Measurements from ENCODE around the gene GSTA5. TPM values are rescaled to one million over a fixed set of nuclear protein-coding genes. Genes with fewer than 3 reads are reported as not detected.
"Not testable (repeated sequence)": the region's sequence is repeated elsewhere in the genome, so short reads cannot be mapped to it uniquely, and the experiment has no call there.

The GSTA5 gene
- total RNA-seq, 1 donor from 2014 or later = not detected

DNA sequence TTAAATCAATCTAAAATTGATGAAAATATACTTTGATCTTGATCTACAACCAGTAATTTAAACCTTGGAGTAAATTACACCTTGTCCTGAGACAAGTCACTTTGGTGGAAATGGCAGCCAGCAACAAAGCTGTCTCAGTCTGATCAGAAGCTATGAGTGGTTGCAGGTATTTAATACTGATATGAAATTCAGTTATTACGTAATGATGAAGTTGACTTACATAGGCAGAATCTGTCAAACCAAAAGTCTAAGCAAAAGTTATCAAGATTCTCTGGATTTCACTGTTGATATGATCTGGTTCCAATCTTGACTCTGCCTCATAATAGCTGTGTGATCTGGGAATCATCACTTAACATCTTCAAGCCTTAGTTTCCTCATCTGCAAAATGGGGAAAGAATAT lies 27.6 kb upstream of the GSTA5 start:
- H3K27me3 ChIP-seq (ENCODE audit: control insufficient read depth, insufficient read depth, low read length) = peaks cover 6% of the 10 kb centered on the region
- no peaks in the 10 kb centered on the region for H3K36me3 ChIP-seq (ENCODE audit: control insufficient read depth, insufficient read depth, low read length)
- TF ChIP-seq, protein P1, sequence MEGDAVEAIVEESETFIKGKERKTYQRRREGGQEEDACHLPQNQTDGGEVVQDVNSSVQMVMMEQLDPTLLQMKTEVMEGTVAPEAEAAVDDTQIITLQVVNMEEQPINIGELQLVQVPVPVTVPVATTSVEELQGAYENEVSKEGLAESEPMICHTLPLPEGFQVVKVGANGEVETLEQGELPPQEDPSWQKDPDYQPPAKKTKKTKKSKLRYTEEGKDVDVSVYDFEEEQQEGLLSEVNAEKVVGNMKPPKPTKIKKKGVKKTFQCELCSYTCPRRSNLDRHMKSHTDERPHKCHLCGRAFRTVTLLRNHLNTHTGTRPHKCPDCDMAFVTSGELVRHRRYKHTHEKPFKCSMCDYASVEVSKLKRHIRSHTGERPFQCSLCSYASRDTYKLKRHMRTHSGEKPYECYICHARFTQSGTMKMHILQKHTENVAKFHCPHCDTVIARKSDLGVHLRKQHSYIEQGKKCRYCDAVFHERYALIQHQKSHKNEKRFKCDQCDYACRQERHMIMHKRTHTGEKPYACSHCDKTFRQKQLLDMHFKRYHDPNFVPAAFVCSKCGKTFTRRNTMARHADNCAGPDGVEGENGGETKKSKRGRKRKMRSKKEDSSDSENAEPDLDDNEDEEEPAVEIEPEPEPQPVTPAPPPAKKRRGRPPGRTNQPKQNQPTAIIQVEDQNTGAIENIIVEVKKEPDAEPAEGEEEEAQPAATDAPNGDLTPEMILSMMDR (IDR thresholded peaks at IDR 0.05; ENCODE audit: insufficient read depth, low read length, severe bottlenecking) = no peak
- FAIRE-seq = no peak
- no peak for DNase-seq (ENCODE audit: low read depth)
- H3K4me3 ChIP-seq (ENCODE audit: low read depth, low read length) = no peak overlapping the region

DNA sequence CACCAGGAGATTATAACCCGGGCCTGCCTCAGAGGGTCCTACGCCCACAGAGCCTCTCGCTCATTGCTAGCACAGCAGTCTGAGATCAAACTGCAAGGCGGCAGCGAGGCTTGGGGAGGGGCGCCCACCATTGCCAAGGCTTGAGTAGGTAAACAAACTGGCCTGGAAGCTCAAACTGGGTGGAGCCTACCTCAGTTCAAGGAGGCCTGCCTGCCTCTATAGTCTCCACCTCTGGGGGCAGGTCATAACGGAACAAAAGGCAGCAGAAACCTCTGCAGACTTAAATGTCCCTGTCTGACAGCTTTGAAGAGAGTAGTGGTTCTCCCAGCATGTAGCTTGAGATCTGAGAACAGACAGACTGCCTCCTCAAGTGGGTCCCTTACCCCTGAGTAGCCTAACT lies 20.5 kb upstream of the GSTA5 start:
- not testable (repeated sequence) for FAIRE-seq

DNA sequence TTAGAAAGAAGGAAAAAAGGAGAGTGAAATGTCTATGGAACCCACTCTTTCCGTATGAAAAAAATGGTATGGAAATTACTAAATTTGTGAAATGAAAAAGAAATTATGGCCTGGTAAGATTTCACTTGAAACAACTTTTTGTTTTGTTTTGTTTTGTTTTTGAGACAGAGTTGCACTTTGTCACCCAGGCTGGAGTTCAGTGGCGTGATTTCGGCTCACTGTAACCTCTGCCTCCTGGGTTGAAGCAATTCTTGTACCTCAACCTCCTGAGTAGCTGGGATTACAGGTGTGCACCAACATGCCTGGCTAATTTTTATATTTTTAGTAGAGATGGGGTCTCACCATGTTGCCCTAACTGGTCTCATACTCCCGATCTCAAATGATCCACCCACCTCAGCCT lies 17.8 kb upstream of the GSTA5 start:
- Histone ChIP-seq H3K27me3 (ENCODE audit: control insufficient read depth, insufficient read depth, low read length) (peaks cover 2% of the 10 kb centered on the region), H3K4me3 (ENCODE audit: low read depth, low read length) (no peak overlapping the region), H3K36me3 (ENCODE audit: control insufficient read depth, insufficient read depth, low read length) (no peaks in the 10 kb centered on the region)
- FAIRE-seq (no peak), DNase-seq (ENCODE audit: low read depth) (no peak)
- TF ChIP-seq, protein P1 (IDR thresholded peaks at IDR 0.05; ENCODE audit: insufficient read depth, low read length, severe bottlenecking) = no peak

More for the DNA sequence above, 20.5 kb upstream of the GSTA5 start:
- not testable (repeated sequence) for H3K36me3 ChIP-seq (ENCODE audit: control insufficient read depth, insufficient read depth, low read length); H3K4me3 ChIP-seq (ENCODE audit: low read depth, low read length); H3K27me3 ChIP-seq (ENCODE audit: control insufficient read depth, insufficient read depth, low read length); DNase-seq (ENCODE audit: low read depth)

DNA sequence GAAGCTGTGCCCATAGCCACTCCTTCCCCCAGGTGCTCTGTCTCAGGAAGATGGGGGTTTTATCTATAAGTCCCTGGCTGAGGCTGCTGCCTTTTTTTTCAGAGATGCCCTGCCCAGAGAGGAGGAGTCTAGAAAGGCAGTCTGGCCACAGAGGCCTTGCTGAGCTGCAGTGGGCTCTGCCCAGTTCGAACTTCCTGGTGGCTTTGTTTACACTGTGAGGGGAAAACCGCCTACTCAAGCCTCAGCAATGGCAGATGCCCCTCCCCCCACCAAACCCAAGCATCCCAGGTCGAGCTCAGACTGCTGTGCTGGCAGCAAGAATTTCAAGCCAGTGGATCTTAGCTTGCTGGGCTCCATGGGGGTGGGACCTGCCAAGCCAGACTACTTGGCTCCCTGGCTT lies 15.5 kb upstream of the GSTA5 start:
- DNase-seq (ENCODE audit: low read depth) = peak; percentile 24
- FAIRE-seq; H3K36me3 ChIP-seq (ENCODE audit: control insufficient read depth, insufficient read depth, low read length); H3K27me3 ChIP-seq (ENCODE audit: control insufficient read depth, insufficient read depth, low read length); H3K4me3 ChIP-seq (ENCODE audit: low read depth, low read length): not testable (repeated sequence)

DNA sequence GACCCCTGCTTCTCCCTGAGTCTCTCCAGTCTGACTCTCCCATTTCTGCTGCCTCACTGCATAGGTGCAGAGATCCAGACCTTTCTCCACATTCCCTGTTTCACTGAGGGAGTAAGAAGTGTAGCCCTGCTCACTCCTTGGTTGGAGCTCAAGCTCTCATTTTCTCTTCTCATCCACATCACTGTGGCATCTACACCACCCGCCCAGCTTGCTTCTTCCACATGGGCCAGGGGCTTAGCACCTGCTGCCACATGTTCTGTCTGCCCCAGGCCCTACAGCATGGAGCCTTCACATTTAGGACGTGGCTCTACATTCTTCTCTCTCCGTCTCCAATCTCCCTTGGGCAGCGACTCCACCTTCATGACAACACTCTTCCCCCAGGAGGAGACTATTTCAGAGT lies 8.5 kb upstream of the GSTA5 start:
- TF ChIP-seq, protein P1 (IDR thresholded peaks at IDR 0.05; ENCODE audit: insufficient read depth, low read length, severe bottlenecking) = no peak
- no peak for DNase-seq (ENCODE audit: low read depth)

DNA sequence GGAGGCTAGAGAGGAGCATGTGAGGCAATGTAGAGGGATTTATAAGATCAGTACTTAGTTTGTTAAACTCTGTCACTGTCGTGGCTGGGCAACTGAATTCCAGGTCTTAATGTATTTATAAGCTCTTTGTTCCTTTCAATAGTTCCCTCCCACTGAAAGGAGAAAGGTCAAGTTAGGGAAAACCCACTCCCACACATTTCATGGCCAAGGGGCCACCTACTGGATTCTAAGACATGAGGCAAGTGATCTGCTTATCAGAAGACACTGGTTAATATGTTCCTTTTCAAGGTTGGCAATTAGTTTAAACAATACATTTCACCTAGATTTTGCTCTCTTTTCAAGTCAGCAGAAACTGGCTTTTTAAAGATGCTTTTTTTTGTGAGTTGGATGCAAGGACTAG lies 5.4 kb upstream of the GSTA5 start:
- TF ChIP-seq, protein P1 (IDR thresholded peaks at IDR 0.05; ENCODE audit: insufficient read depth, low read length, severe bottlenecking) = no peak
- H3K4me3 ChIP-seq (ENCODE audit: low read depth, low read length) = no peak overlapping the region
- H3K36me3 ChIP-seq (ENCODE audit: control insufficient read depth, insufficient read depth, low read length) = no peaks in the 10 kb centered on the region

More for the DNA sequence above, 8.5 kb upstream of the GSTA5 start:
- peak; percentile 64 for FAIRE-seq
- H3K4me3 ChIP-seq (ENCODE audit: low read depth, low read length) = no peak overlapping the region
- no peaks in the 10 kb centered on the region for H3K27me3 ChIP-seq (ENCODE audit: control insufficient read depth, insufficient read depth, low read length)
- H3K36me3 ChIP-seq (ENCODE audit: control insufficient read depth, insufficient read depth, low read length) = no peaks in the 10 kb centered on the region

DNA sequence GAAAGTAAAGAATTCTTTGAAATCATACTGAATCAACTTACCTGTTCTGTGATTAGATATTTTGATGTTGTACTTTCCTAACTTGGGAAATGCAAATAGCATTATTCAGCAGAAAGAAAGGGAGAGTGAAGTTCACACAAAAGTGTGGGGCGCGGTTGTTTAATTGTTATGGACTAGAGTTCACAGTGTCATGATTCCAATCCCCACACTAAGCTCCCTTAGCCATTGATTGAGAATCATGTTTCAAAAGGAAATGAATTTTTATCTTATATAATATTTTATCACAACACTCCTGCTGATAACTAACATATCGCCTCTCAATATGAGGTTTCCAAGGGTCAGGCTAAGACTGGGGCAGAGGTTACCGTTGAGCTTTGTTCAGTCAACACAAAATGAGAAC lies 3.0 kb upstream of the GSTA5 start:
- FAIRE-seq (no peak), DNase-seq (ENCODE audit: low read depth) (no peak)
- Histone ChIP-seq H3K27me3 (ENCODE audit: control insufficient read depth, insufficient read depth, low read length) (peaks cover 2% of the 10 kb centered on the region), H3K4me3 (ENCODE audit: low read depth, low read length) (no peak overlapping the region), H3K36me3 (ENCODE audit: control insufficient read depth, insufficient read depth, low read length) (no peaks in the 10 kb centered on the region)
- TF ChIP-seq, protein P1 (IDR thresholded peaks at IDR 0.05; ENCODE audit: insufficient read depth, low read length, severe bottlenecking) = no peak

More for the DNA sequence above, 5.4 kb upstream of the GSTA5 start:
- peaks cover 2% of the 10 kb centered on the region for H3K27me3 ChIP-seq (ENCODE audit: control insufficient read depth, insufficient read depth, low read length)
- DNase-seq (ENCODE audit: low read depth) = no peak
- no peak for FAIRE-seq
